Stimulated activated CD4-positive, alpha-beta T cell treated with anti-CD3 and anti-CD28 coated beads, TNF-alpha, amount 100 ng/mL, for 1 hour (primary cell): ENCODE results near the gene ADCY7.

ENCODE experiments used
- DNase-seq, 3 donors: peaks; one replicate each; pipeline ENCODE4 v3.0.0-alpha.2; 2020; ENCODE audit warnings: low read depth in 3 of 3, low spot score in 1 of 3

The ADCY7 gene

DNA sequence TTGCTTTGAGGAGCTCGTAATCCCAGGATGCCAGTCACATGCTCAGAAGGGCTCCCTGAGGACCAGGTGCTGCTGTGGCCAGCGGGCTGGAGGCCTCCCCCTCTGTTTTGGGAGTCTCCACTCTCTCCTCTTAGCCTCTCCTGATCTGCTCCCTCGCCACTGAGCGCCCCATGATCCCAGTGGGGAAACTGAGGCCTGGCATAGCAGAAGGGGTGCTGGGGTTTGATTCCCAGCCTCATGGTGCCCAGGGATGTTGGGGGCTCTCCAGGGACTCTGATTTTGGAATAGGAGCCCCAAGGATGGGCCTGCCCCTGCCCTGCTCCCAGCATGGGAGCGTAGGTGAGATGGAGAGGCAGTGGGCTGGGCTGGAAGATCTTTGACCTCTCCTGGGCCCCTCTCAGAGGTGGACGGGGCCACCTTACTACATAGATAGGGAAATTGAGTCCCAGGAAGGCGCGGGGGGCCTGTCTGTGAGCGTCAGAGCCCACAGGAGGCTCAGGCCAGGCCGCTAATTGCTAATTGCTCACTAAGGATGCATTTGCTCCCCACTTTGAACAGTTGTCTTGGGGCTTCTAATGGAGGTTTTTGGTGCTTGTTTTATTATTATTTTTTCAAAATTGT lies 525 bp upstream of the ADCY7 start:
- no peak for DNase-seq

DNA sequence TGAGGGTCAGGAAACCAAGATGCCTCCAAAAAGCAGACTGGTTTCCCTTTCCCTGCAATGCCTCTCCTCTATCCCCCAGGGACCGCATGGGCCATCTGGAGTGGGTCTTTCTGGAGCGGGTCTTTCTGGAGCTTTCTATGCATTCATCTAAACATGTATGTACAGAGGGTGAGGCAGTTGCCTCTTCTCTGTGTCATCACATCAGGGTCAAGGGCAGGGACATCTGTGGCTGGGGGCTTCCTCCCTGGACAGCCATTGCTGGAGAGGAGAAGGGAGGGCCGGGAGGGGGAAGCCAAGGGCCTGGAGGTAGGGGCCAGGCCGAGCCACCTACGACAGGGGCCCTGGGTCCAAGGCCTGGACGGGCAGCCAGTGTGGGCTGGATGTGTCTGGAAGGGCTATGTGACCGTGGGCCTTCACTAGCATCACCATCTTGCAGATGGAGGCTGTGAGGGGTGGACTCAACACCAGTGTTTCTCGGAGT lies 840 bp downstream of the ADCY7 start:
- no peak for DNase-seq

DNA sequence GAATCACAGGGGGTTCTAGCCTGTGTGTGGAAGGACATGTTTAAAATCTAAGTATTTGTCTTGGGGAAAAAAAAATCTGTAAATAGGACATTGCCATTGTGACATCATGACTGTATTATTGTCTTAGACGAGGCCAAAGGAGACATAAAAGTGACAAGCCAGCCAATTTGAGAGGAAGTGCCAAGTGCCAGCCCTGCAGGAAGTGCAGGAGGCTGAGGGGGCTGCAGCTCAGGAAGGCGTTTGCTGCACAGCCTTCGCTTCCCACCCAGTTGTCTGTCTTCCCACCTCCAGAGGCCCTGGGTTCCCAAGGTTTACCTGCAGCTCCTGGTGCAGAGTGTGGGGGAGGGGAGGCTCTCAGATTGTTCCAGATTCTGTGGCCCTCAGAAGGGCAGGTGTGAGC lies 1.3 kb downstream of the ADCY7 start:
- no peak for DNase-seq

DNA sequence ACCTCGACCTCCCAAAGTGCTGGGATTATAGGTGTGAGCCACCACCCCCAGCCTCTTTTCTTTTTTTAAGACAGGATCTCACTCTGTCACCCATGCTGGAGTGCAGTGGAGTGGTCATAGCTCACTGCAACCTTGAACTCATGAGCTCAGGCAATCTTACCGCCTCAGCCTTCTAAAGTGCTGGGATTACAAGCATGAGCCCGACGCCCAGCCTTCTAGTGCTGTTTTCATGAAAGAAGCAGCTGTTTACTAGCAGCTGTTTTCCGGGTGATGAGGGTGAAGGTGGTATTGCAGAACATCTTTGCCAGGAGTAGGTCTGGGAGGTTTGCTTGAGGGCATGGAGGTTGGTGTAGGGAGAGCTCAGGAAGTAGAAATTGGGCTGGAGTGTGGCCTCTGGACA lies 2.0 kb downstream of the ADCY7 start:
- no peak for DNase-seq

DNA sequence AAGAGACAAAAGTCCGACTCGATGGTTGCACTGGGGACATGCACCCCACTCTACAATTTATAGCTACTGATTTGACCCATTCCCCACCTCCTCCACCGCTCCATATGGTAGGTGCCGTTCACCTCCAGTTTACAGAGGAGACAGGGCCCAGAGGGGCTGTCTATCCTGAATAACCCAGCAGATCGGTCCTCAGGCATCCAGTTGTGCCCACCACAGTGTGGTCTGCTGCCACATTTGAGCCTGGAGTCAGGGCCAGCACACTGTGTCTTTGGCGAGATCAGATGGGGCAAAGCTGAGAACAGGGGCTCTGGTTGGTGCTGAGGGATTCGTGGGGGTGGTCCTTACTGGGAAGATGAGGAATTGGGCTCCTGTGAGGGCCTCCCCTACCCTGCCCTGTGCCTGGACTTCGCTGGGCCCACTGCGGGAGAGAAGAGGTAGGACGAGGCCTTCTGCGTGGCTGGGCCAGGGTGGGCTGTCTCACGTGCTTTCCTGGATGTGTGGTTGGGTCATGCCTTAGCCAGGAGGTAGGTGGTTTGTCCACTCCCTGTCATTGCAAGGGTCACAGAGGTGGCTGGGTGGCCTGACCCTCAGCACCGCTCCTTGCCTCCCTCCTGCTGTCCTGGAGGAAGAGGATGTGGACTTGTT lies 2.8 kb downstream of the ADCY7 start:
- DNase-seq = no peak

DNA sequence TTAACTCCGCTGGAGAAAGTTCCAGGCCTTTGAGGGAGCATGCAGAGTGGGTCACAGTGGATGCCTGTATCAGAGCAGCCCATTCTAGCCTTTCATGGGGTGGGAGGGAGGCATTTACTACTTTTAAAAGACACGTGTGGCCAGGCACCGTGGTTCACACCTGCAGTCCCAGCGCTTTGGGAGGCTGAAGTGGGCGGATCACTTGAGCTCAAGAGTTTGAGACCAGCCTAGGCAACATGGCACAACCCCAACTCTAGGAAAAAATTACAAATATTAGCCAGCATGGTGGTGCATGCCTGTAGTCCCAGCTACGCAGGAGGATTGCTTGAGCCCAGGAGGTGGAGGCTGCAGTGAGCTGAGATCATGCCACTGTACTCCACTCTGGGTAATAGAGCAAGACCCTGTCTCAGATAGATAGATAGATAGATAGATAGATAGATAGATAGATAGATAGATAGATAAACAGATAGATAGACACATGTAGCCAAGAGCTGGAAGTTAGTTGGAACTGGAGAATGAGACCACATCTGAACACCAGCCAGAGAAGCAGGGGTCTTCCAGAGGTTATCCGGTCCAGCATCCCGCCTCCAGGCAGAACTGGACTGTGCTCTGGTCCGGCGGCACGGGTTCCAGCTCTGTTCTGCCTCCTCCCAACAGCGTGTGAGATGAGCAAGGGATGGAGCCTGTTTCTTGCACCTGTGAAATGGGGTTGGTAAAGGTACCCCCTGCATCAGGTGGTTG lies 3.6 kb downstream of the ADCY7 start:
- no peak for DNase-seq

DNA sequence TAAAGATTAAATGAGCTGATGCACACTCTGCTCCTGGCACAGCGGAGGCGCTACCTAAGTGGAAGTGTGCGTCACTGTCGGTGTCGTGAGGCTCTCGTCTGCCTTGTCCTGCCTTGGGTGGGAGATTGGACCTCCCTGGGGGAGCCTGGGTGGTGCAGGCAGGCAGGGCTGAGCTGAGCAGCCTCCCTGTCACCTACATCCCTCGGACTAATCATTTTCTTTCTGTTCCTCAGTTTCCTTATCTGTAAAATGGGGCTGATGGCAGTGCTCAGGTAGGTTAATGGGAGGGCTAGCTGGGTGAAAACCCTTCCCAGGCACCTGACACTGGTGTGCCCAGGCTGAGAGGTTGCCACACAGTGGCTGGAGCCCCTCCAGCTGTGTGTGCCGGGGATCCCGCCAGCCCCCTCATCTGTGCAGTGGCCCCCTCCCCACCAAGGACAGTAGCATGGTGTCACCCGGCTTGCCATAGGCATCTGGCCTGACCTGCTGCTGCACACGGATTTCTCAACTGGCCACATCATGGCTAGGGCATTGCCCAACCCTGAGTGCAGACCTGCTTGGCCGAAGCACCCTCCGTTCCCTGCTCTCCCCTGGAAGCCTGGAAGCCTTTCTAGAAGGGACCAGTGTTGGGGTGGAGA lies 4.3 kb downstream of the ADCY7 start:
- DNase-seq = no peak

DNA sequence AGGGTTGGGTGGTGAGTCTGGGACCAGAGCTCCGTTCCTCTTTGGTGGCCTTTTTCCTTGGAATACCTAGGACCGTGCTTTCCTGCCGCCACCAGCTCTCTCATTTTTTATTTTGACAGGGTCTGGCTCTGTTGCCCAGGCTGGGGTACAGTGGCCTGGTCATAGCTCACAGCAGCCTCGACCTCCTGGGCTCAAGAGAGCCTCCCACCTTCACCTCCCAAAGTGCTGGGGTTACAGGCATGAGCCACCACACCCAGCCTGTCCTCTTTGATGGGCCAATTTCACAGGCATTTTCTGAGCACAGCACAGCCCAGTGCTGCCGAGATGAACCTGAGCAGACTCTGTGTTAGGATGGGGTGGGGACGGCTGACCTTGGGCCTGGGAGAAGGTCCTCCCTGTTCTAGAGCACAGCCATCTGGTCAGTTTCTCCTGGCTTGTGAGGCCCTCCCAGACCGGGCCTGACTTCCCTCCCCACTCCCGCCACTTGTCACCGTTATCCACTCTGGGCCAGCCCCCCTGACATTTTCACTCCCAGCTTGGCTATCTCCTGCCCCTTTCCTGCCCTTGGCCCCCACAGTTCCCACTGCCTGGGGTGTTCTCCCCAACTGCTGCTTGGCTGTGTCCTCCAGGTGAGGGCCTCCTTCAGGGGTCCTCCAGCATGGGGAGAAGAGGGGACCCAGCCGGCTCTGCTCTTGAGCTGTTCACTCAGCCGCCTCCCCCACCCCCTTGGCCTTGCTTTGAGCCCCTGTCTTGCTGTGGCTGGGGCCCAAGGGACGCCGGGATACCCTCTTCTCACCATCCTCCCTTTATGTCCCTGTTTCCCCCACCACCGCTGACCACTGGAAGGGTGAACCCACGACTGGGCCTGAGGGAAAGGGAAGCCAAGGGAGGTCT lies 5.0 kb downstream of the ADCY7 start:
- no peak for DNase-seq

DNA sequence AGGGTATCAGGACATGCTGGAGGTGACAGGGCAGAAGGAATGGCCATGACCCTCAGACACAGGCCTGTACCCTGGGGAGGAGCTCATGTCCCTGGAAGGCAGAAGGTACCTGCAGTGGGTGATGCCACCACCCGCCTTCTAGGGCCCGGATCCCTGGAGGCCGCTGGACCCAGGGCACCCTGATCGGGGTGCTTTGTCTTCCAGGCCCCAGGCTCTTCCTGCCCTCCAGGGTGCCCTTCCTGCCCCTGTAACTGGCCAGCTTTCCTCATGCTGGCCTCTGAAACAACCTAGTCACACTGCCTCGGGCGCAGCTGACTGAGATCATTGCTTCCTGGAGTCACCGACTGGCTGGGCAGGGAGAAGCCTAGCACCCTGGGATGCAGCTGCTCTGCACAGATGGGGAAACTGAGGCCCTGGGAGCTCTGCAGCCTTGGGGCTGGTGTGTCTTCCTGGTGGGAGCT lies 5.8 kb downstream of the ADCY7 start:
- DNase-seq = no peak

DNA sequence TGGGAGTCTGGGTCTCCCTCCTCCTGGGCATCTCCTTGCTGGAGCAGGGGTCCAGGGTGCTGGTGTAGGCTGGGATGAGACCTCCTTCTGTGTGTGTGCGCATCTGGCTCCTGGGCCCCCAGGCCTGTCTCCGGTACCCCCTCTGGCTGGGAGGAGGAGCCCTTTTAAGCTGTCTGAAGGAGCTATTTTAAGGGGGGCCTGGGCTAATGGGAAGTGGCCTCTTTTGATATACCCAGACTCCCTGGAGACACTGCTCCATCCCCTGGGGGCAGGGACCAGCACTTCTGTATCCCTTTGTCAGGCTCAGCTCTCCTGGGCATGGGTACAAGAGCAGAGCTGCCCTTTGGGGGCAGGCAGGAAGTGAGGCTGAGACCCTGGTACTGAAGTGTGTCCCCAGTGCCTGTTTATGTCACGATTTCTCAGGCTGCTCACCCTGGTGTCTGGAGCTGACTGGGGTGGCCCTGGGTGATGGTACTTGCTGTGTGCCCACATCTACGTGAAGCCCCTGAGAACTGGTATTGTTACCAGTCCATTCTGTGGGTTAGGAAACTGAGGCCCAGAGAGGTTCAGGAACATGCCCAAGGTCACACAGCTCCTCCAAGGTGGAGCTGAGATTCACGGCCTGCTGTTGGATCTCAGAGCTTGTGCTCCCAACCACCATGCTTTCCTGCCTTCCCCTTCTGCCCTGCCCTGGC lies 6.5 kb downstream of the ADCY7 start:
- DNase-seq = no peak

DNA sequence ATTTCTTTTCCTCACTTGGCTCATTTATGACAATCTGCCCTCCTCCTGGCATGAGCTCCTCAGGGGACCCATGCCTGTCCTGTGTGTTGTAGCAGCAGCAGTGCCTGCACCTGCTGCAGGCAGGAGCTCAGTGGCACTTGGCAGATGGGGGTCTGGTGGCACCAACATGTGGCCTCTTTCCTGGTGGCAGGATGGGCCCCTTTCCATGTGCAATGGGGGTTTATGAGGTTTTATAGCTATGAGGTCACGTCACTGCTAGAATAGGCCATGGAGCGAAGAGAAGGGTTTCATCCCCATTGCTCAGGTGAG lies 7.0 kb downstream of the ADCY7 start:
- no peak for DNase-seq

DNA sequence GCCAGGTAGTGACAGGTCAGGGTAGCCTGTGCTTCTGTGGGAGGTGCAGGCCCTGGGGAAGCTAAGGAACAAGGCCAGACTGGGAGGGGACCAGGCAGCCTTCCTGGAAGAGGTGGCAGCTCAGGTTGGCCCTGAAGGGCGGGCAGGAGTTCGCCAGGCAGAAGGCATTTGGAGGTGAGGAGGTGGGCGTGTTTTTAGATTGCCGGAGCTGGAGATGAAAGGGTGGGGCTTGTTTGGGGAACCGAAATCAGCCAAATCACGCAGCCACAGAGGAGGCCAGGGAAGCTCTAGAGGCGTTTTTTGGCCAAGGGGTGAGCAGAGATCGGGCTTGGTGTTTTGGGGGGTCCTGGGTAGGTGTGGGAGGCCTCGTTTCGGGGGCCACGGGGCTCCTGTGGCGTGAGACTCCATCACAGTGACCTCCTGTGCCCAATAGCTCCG lies 7.6 kb downstream of the ADCY7 start:
- no peak for DNase-seq

DNA sequence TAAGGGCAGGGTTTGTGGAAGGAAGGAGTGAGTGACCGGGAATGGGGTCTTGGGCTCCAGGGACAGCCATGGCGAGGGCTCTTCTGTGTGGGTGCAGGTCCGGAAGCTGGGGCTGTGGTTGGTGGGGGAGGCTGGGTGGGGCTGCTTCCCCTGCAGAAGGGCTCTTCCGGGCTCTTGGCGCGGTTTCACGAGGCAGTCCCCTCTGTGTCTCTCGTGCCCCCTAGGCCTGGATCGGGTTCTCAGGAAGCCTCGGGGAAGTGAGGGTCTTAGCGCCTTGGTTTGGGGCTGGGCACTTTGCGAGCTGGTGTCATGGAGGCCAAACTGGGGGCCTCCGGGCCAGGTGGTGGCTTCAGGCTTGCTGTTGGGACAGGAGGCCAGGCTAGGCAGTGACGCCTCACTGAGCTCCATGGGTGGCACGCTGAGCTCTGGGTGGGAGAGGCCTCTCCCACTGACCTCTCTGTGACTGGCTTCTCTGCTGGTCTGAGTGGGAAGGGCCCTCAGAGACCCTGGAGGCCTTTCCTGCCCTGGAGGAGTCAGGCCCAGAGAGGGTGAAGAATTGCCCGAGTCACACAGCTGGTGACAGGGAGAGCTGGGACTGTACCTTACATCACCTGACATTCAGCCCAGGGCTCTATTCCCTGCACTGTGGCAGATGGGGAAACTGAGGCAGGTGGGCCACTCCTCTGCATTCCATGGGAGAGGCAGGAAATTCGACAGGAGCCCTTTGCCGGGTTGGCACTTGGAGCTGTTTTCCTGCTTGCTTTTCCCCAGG lies 8.2 kb downstream of the ADCY7 start:
- no peak for DNase-seq

DNA sequence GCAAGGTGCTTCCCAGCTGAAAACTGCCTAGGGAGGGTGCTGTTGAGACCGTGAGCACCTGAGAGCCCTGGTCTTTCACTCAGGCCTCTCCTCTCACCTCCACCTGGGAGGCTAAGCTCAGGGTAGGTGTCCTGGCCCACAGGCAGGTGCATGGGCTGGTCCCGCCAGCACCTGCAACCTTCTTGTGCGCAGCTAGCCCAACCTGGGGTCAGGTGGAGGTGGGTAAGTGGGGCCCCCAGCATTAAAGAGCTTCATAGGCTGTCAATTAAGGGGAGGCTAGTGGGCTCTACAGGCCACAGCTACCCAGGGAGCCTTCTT lies 8.7 kb downstream of the ADCY7 start:
- no peak for DNase-seq

DNA sequence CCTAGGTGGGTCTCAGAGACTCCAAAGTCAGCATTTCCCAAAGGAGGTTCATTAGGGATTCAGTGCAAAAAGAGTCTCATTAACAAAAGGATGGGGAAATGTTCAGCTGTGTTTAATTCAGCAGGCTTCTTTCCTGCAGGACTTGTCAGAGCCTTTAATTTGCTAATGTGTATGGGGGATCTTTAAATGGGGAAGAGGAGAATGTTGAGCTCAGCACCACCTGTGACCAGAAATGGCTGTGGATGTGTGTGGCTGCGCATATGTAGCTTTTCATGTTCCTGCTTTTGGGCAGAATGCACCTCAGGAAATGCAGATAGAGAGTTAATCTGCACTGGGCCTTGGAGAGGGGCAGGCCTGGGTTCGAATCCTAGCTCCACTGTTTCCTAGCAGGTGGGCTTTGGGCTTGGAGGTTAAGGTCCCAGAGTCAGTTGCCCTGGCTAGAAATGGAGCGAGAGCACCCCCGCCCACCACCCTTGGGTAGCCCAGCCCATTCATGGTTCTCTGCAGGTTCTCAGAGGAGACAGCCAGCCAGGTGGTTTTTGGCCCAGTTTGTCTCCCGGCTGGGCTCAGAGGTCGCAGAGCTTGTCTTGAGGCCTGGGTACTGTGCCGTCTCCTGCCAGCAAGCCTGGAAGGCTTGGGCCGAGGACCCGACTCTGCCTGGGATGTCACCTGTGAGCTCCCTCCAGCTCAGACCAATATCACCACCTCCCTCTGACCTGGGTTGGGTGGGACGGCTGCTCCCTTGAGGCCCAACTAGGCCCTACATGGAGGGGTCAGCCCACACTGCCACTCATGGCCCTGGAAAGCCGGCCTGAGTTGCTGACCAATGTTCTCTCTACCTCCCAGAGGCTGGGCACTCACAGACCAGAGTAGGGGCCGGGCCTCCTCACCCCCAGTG lies 9.3 kb downstream of the ADCY7 start:
- DNase-seq = no peak

DNA sequence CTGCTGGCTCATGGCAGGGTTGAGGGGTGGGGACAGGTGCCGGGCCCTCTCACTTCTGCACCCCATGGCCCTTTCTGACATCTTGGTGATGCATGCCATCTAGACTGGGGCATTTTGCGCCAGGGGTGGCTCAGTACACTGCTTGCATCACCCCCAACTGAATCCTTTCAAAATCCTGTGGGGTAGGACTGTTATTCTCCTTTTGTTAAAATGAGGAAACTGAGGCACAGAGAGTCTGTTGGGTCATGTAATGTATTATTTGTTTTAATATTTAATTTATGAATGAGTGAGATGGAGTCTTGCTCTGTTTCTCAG lies 9.9 kb downstream of the ADCY7 start:
- DNase-seq = no peak

DNA sequence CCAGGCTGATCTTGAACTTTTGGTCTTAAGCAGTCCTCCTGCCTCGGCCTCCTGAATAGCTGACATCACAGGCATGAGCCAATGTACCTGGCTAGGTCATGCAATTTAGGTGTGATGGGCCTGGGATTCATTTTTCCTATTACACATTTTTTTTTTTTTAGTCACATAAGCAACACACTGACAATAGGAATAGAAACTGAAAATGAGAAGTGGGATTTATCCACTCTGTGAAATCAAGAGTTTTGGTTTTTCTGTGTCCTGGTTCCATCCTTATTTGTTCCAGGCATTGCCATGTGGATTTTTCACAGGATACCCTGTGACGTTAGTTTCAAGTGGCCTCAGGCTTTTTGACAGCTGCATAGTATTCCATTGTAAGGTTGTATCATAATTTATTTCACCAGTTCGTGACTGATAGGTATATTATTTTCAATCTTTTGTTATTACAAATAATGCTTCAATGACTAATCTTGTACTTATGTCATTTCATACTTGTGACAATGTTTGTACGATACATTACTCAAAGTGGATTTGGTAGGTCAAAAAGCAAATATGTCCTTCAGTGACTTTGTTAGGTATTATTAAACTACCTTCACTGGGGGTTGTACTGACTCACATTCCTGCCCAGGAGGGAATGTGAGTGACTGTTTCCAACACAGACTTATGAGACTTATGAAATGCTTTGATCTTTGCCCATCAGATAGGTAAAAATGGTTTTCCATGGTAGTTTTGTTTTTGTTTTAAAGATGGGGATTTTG lies 10.6 kb downstream of the ADCY7 start:
- no peak for DNase-seq

DNA sequence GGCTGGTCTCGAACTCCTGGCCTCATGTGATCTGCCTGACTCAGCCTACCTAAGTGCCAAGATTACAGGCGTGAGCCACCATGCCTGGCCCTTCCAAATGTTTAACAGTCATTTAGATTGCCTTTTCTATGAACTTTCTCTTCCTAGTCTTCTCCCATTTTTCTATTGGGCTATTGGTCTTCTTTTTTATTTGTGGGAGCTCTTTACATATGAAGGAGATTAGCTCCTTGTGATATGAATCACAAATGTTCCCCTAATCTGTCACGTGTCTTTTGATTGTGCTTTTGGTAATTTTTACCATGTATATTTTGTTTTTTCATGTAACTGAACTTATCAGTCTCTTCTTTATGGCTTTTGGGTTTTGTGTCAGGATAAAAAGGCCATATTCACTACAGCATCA lies 11.9 kb downstream of the ADCY7 start:
- no peak for DNase-seq
